GM20431 (cell line): ENCODE results near the gene PMFBP1.

Experiments
- in situ Hi-C: fragments of 300-500 bp; cut with MseI, MboI; formaldehyde crosslinking; loops from one replicate; pipeline ENCODE4 v1.15.0; 2020; ENCODE audit warnings: low sequenced_read_pairs; ENCODE audit not compliant: unreplicated experiment

PMFBP1 gene

DNA sequence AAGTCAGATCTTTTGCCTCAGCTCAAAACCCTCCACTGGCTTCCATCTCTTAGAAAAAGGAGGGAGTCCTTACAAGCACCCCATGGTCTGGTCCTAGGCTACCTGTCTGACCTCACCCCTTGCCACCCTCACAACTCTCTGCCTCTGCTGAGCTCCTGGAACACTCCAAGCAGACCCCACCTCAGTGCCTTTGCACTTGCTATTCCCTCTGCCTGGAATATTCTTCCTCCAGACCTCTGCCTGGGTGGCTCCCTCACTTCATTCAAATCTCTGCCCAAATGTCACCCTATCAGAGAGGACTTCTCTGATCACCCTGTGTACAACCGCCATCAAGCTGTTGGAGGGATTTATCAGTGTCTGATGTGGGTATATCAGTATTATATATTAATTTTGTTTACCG lies 37.4 kb downstream of the PMFBP1 start:
- in situ Hi-C loops, result no loop called here

DNA sequence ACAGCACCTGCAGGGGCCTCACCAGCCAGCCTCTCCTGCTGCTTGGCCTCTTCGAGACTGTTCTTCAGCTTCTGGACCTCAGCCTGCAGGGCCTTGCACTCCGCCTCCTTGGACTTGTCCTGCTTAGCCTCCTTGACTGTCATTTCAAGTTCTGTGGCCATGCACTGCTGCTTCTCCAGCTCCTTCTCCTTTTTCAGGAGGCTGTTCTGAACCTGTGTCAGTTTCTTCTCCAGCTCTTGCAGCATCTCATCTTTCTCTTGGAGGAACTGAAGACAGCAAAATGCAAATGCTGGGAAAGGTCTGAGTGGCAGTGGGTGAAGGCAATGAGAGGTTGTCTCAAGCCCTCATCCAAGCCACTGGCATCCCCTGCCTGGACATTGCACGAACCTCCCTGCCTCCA lies 39.2 kb downstream of the PMFBP1 start:
- in situ Hi-C loops, result no loop called here

- in situ Hi-C loops, result no loop called here
Measured at GRCh38 chr16:72131036-72131435, 40.9 kb downstream of the PMFBP1 start.

DNA sequence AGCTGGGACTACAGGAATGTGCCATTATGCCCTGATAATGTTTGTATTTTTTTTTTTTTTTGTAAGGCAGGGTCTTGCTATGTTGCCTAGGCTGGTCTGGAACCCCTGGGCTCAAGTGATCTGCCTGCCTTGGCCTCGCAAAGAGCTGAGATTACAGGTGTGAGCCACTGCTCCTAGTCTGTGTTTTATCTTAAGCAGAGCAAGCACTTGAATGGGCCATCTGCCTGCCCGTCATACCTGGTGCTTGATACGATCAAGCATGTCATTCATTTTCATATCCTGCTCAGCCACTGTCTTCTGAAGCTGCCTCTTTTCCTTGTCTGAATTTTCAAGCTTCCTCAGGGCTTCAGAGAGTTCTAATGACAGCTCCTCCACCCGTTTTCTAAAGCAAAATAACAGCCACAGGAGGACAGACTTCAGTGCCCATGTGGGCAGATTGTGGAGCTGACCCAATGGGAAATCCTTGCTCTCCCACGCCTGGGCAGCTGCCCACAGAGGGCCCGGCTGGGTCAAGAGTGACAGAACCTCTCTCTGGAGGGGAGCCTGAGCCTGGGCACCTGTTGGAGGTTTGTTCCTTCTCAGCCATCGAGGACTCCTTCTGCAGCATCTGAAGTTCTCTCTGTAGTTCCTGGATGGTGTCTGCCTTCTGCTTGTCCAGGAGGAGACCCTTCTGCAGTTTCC lies 41.8 kb downstream of the PMFBP1 start:
- in situ Hi-C loops, result no loop called here

- in situ Hi-C loops, result no loop called here
Measured at GRCh38 chr16:72128701-72129100, 43.3 kb downstream of the PMFBP1 start.

DNA sequence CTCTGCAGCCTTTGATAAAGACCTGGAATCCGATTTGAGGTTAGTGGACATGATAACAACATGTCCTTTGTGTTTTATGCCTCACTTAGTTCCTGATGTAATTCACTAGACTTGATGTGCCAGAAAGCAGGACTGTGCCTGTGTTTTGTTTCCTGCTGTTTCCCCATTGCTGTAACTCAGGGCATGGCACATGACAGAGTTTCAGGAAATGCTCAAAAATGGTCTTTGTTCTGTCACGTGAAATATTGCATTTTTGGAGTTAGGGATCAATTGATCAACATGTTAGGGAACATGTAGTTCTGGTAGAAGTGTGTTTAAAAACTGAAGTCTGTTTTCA lies 45.6 kb downstream of the PMFBP1 start:
- in situ Hi-C loops, result no loop called here

DNA sequence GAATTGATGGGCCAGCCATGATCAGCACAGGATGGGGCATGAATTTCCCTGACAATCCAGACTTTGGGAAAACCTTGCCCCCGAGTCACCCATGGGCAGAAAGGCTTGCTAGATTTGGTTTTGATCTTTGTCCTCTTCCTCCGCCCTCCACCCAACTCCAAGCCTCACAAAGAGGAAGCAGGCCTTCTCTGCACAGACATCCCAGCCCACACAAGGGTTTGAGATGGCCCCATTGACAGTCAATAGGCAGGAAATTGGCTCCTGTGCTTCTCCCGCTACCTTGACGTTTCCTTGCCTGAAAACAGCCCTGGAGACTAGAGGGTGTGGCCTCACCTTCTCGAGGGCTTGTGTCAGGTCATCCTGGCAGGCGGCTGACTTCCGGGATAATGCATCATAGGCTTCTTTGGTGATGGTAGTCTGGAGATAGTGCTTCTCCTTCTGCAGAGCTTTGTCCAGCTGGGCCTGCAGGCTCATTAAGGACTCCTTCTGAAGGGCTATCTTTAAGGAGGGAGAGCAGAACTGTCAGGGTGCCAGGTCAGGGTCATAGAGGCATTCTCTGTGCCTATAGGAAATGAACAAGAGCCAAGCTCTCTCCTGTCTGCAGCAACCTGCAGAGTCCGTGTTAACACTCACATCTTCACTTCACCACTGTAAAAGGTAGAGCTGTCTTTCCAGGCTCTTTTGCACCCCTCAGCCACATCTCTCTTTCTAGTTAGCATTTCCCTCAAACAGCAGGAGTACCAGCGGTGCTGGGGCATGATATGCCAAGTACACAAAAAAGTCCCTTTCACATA lies 46.1 kb downstream of the PMFBP1 start:
- in situ Hi-C loops, result no loop called here

DNA sequence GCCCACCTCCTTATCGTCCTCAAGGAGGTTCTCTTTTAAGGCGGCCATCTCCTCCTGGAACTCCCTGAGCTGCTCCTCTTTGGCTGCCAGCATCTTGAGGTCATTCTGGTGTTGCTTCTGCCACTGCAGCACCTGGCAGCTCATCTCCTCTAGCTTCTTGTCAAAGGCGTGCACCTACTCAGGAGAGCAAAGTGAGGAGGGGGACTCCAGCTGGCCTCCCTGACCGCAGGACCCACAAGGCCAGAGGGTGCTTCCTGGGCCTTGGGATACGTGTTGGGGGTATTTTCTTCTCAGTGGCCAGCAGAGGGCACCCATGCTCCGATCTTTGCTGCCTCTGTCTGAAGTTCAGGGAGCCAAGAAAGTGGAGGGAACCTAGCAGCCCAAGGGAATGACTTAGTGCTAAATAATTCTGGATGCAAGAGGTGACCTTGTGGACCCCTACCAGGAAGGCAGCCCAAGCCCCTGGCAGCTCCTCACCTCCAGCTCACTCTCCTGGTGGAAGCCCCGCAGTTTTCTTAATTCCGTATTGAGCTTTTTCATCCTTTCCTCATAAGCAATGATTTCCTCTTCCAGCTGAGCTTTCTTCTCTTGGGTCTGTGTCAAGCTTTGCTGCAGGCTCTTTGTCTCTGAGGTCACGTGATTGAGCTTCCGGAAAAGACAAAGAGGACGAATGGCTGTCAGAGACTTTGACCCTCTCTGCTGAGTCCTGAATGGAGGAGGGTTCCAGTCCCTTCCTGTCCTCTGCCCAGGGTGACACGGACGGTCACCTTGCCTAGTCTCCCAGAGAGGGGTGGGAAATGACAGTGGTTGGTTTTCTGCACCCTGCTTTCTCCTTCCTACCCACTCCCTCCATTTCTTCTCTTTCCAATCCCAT lies 47.0 kb downstream of the PMFBP1 start:
- in situ Hi-C loops, result no loop called here

- in situ Hi-C loops, result no loop called here
Measured at GRCh38 chr16:72124148-72124547, 47.8 kb downstream of the PMFBP1 start.

DNA sequence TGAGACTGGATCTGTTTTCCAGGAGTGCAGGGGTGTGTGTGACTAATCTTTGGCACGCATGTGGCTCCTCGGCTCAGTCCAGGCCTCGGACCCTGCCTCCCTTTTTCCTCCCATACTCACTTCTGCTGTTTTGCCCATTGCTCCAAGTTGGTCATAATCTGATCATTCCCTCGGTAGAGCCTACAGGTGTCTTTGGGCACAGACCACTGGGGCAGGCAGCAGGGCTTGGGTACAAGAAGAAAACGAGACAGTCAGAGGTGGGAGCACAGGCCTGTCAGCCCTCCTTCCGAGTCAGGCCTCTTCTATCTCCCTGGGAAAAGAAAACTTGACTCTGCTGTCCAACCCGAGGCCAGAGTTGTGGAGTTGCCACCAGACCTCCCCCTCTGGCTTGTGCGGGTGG lies 48.5 kb downstream of the PMFBP1 start:
- in situ Hi-C loops, result no loop called here

DNA sequence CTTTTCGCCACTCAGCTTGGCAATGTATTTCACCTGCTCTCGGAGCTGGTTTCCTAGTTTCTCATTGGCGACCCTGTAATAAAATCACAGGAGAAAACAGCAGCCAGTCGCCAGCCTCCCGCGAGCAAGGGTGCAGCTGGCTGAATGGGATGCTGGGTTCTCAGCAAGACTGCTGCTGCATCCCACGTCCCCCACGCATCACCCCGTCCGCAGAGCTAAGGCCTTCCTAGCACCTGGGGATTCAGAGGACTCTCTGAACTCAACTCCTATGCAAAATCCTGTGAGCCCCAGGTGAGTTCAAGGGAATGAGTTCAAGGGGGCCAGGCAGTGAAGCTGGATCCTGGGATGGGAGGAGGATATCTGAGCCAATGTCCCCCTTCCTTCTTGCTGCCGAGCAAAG lies 49.0 kb downstream of the PMFBP1 start:
- in situ Hi-C loops, result no loop called here

DNA sequence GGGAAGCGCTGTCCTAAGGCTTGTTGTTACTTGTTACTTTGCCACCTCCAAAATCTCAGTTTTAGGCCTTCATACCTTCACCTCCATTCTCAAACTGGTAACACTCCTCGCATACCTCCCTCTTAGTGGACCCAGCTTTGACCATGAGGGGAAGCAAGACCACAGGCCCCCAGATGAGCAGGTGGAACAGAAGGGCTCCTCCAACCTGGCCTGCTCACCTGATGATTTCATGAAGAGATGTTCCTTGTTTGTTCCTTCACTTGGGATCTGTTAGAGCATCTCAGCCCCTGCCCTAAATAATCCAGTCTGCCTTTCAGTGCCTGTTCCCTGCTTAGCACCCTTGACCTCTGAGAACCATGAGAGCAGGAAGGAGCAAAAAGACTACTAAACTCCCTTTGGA lies 49.6 kb downstream of the PMFBP1 start:
- in situ Hi-C loops, result no loop called here

DNA sequence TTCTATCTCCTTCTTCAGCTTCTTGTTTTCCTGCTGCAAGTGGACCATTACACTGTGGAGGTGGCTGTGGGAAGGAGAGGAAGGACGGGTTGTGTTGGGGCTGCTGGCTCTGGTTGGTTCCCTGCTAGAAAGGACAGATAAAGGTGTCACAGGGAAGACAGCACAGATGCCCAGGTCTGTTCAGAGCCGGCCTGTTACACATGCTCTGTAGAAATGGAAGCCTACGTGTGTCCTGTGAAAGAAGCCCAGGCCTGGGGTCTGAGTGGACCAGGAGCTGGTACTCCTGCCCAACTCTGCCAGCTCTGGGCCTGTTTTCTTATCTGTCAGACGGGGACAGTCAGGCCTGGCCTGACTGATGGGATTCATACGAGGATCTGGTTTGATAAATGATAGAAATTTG lies 51.9 kb downstream of the PMFBP1 start:
- in situ Hi-C loops, result no loop called here

DNA sequence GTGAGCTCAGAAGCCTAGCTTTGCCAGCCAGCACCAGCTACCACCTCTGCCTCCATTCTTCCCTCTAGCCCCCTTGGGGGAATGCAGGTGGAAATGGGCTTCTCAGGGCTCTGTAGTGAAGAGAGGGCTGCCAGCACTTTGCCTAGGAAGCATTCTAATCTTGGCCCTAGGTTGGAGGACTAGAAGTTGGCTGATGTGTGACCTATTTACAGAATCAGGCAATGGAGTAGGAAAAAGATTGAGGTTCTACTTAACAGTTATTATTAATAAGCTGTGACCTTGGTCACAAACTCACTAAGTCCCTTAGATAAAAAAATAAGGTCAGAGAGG lies 58.4 kb downstream of the PMFBP1 start:
- in situ Hi-C loops, result no loop called here

GRCh38 chr16:72112906-72113615 lies 58.9 kb downstream of the PMFBP1 start:
- in situ Hi-C loops, result no loop called here

DNA sequence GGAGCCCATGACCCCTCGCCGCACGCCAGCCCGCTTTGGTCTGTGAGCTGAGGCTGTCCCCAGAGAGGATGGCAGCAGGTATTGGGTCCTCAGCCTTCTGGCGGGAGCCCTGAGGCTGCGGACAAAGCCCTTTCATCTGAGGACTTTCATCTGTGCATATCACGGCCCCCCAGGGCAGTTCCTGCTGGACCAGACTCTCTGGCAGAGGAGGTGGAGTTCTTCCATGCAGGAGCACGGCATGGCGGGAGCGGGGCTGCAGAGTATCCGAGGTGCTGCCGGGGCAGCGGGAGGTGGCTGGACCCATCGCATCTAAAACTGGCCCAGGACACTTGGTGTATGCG lies 59.5 kb downstream of the PMFBP1 start:
- in situ Hi-C loops, result no loop called here

DNA sequence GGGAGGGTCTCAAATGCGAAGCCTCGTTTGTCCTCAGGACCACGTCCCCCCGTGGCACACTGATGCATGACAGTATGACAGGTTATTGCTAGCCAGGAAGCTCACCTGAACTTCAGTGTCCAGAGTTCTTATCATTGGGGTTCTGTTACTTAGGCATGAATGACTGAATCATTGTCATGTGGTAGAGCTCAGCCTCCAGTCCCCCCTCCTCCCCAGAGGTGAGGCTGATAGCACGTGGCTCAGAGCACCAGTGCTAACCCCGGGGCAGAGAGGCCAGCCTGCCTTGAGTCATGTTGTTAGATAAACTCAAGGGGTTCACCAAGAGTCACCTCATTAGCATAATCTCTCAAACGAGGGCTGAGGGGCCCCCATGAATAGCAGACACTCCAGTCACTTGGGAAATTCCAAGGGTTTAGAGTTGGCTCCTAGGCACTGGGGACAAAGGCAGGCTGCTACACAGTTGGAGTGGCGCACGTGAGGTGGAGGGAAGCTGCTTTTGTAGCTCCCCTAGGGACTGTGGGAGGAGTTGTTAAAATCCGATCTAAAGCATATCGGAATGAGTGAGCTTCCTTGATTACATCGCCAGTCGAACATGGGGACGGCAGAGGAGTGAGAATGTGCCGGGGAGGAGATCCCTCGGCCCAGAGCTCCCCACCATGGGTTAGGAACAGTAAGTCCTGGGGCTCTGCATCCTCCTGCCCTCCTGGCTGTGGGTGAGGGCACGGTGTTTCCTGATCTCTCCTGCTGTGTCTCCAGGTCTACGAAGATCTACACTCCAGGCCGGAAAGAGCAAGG lies 60.1 kb downstream of the PMFBP1 start:
- in situ Hi-C loops, result no loop called here

DNA sequence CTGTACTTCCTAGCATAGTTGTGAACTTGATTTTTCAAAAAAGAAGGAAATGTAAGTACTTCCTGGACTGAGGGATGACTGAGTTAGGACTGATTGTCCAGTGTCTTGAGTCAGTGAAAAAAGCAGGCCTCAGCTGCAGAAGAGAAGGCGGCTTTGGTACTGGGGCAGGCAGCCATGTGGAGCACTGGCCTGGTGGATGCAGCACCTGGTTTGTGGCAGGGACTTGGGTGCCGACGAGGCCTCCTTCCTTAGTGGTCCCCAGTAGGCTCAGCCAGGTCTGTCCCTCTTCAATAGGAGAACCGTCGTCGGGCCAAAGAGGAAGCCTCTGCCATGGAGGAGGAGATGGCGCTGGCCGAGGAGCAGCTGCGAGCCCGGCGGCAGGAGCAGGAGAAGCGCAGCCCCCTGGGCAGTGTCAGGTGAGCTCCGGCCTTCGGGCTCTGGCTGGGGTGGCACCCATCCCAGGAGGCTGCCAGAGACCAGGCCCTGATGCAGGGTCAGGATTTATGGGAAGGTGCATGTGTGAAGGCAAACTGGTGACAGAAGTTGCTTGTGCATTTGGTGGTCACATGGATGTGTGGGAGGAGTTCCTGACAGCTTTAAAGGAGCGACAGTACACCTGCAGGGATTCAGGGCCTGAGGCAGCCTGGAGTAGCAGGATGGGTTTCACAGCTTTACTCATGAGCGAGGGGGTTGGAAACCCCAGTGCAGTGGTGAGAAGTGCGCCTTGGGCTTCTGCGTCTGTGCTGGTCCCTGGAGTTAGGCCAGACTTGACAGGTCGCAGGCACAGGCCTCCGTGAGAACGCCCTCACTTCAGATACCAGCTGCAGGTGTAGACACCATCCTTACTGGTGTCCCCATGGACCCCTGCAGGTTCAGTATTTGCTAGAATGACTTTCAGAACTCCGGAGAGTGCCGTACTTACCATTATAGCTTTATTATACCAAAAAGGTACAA lies 61.0 kb downstream of the PMFBP1 start:
- in situ Hi-C loops, result no loop called here
